IPS-15b (cell line): ENCODE data around the gene SEC14L3.

Experiments used
- H3K27me3 ChIP-seq: one replicate; pipeline ENCODE4 v1.6.1; 2013; ENCODE audit warnings: low read length; ENCODE audit not compliant: control insufficient read depth, insufficient read depth
- H3K36me3 ChIP-seq: one replicate; pipeline ENCODE4 v1.6.1; 2013; ENCODE audit warnings: low read length; ENCODE audit not compliant: control insufficient read depth, insufficient read depth
- H3K4me1 ChIP-seq: one replicate; pipeline ENCODE4 v1.6.1; 2013; ENCODE audit warnings: mild to moderate bottlenecking, low read length; ENCODE audit not compliant: control insufficient read depth, insufficient read depth
- H3K4me3 ChIP-seq: one replicate; pipeline ENCODE4 v1.5.1; 2013; ENCODE audit warnings: low read depth, low read length
- H3K9ac ChIP-seq: one replicate; pipeline ENCODE4 v1.6.1; 2013; ENCODE audit warnings: low read depth, mild to moderate bottlenecking, low read length
- H3K9me3 ChIP-seq: one replicate; pipeline ENCODE4 v1.6.1; 2013; ENCODE audit warnings: mild to moderate bottlenecking, low read length; ENCODE audit not compliant: control insufficient read depth, insufficient read depth

SEC14L3 gene

GRCh38 chr22:30438559-30438958 lies 33.3 kb downstream of the SEC14L3 start:
- Histone ChIP-seq H3K36me3 (no peaks in the 10 kb centered on the region), H3K4me3 (no peak overlapping the region), H3K9ac (no peak overlapping the region), H3K27me3 (no peaks in the 10 kb centered on the region), H3K4me1 (no peaks in the 10 kb centered on the region), H3K9me3 (no peaks in the 10 kb centered on the region)

GRCh38 chr22:30436196-30436595 lies 35.6 kb downstream of the SEC14L3 start:
- no peaks in the 10 kb centered on the region for H3K27me3 ChIP-seq
- H3K36me3 ChIP-seq, result no peaks in the 10 kb centered on the region
- H3K4me1 ChIP-seq, result no peaks in the 10 kb centered on the region
- H3K9me3 ChIP-seq, result no peaks in the 10 kb centered on the region
- H3K9ac ChIP-seq, result no peak overlapping the region
- no peak overlapping the region for H3K4me3 ChIP-seq

- Histone ChIP-seq H3K9ac (no peak overlapping the region), H3K27me3 (no peaks in the 10 kb centered on the region), H3K4me3 (no peak overlapping the region), H3K9me3 (no peaks in the 10 kb centered on the region), H3K36me3 (no peaks in the 10 kb centered on the region), H3K4me1 (no peaks in the 10 kb centered on the region)
Observed at GRCh38 chr22:30435674-30436126, 36.1 kb downstream of the SEC14L3 start.

GRCh38 chr22:30434843-30435242 lies 37.0 kb downstream of the SEC14L3 start:
- Histone ChIP-seq H3K4me1 (no peaks in the 10 kb centered on the region), H3K9ac (no peak overlapping the region), H3K4me3 (no peak overlapping the region), H3K36me3 (no peaks in the 10 kb centered on the region), H3K27me3 (no peaks in the 10 kb centered on the region), H3K9me3 (no peaks in the 10 kb centered on the region)

- no peaks in the 10 kb centered on the region for H3K9me3 ChIP-seq
- no peaks in the 10 kb centered on the region for H3K27me3 ChIP-seq
- no peaks in the 10 kb centered on the region for H3K36me3 ChIP-seq
- no peak overlapping the region for H3K4me3 ChIP-seq
- no peak overlapping the region for H3K9ac ChIP-seq
- no peaks in the 10 kb centered on the region for H3K4me1 ChIP-seq
Observed at GRCh38 chr22:30433773-30434172, 38.0 kb downstream of the SEC14L3 start.

- H3K4me3 ChIP-seq, result no peak overlapping the region
- no peaks in the 10 kb centered on the region for H3K27me3 ChIP-seq
- no peaks in the 10 kb centered on the region for H3K4me1 ChIP-seq
- peaks cover 3% of the 10 kb centered on the region for H3K36me3 ChIP-seq
- no peaks in the 10 kb centered on the region for H3K9me3 ChIP-seq
- H3K9ac ChIP-seq, result no peak overlapping the region
Observed at GRCh38 chr22:30433227-30433626, 38.6 kb downstream of the SEC14L3 start.

- H3K4me3 ChIP-seq, result no peak overlapping the region
- no peak overlapping the region for H3K9ac ChIP-seq
- no peaks in the 10 kb centered on the region for H3K9me3 ChIP-seq
- H3K4me1 ChIP-seq, result no peaks in the 10 kb centered on the region
- H3K36me3 ChIP-seq, result peaks cover 6% of the 10 kb centered on the region
- no peaks in the 10 kb centered on the region for H3K27me3 ChIP-seq
Observed at GRCh38 chr22:30432520-30432919, 39.3 kb downstream of the SEC14L3 start.

- no peaks in the 10 kb centered on the region for H3K27me3 ChIP-seq
- H3K4me3 ChIP-seq, result no peak overlapping the region
- H3K9me3 ChIP-seq, result no peaks in the 10 kb centered on the region
- H3K4me1 ChIP-seq, result no peaks in the 10 kb centered on the region
- H3K36me3 ChIP-seq, result peaks cover 8% of the 10 kb centered on the region
- H3K9ac ChIP-seq, result no peak overlapping the region
Observed at GRCh38 chr22:30432096-30432495, 39.7 kb downstream of the SEC14L3 start.

- Histone ChIP-seq H3K9ac (no peak overlapping the region), H3K27me3 (no peaks in the 10 kb centered on the region), H3K9me3 (no peaks in the 10 kb centered on the region), H3K4me3 (no peak overlapping the region), H3K4me1 (peaks cover 3% of the 10 kb centered on the region), H3K36me3 (peaks cover 11% of the 10 kb centered on the region)
Observed at GRCh38 chr22:30430933-30431332, 40.9 kb downstream of the SEC14L3 start.

GRCh38 chr22:30429887-30430286 lies 41.9 kb downstream of the SEC14L3 start:
- H3K4me3 ChIP-seq, result no peak overlapping the region
- peaks cover 4% of the 10 kb centered on the region for H3K4me1 ChIP-seq
- H3K36me3 ChIP-seq, result peaks cover 11% of the 10 kb centered on the region
- no peak overlapping the region for H3K9ac ChIP-seq
- H3K27me3 ChIP-seq, result no peaks in the 10 kb centered on the region
- no peaks in the 10 kb centered on the region for H3K9me3 ChIP-seq

GRCh38 chr22:30427871-30428270 lies 43.9 kb downstream of the SEC14L3 start:
- Histone ChIP-seq H3K27me3 (no peaks in the 10 kb centered on the region), H3K4me1 (peaks cover 9% of the 10 kb centered on the region), H3K9ac (no peak overlapping the region), H3K4me3 (no peak overlapping the region), H3K36me3 (peaks cover 11% of the 10 kb centered on the region), H3K9me3 (no peaks in the 10 kb centered on the region)

GRCh38 chr22:30426388-30427353 lies 45.1 kb downstream of the SEC14L3 start:
- H3K4me3 ChIP-seq, result peak overlapping the region; percentile 88
- H3K36me3 ChIP-seq, result peaks cover 11% of the 10 kb centered on the region
- H3K9ac ChIP-seq, result no peak overlapping the region
- peaks cover 9% of the 10 kb centered on the region for H3K4me1 ChIP-seq
- H3K9me3 ChIP-seq, result no peaks in the 10 kb centered on the region
- no peaks in the 10 kb centered on the region for H3K27me3 ChIP-seq
